Adrenal gland (tissue), 12 donors: ENCODE measurements around the gene DISP2. TPM values are rescaled to one million over a fixed set of nuclear protein-coding genes. Genes with fewer than 3 reads are reported as not detected.
A peak's percentile ranks its signal among the peaks of the same experiment; 100 is the strongest.

Experiments used
- DNase-seq, 7 donors: peaks; one replicate each; pipeline ENCODE4 v3.0.0-alpha.2; 2019 to 2020
- H3K27ac ChIP-seq, 5 donors: fragments of 200-600 bp; sonication (generic) in 4 of 5; 1 replicate in 3 of 5; 2 replicates in 2 of 5; pipeline versions ENCODE4 v1.5.1 to v1.8.0; 2016 to 2020; ENCODE audit warnings: mild to moderate bottlenecking in 1 of 5
- H3K27me3 ChIP-seq: fragments of 200-600 bp; 2 replicates; pipeline ENCODE4 v1.8.0; 2021
- H3K36me3 ChIP-seq, 2 donors: fragments of 200-600 bp; replicated peaks in 1 of 2; 1 replicate in 1 of 2; 2 replicates in 1 of 2; pipeline versions ENCODE4 v1.5.1 to v1.8.0; 2018 to 2022
- H3K4me1 ChIP-seq, 2 donors: fragments of 200-600 bp; replicated peaks in 1 of 2; 1 replicate in 1 of 2; 2 replicates in 1 of 2; pipeline versions ENCODE4 v1.5.1 to v1.8.0; 2018 to 2021
- H3K4me3 ChIP-seq, 4 donors: fragments of 200-600 bp; sonication (generic) in 3 of 4; one replicate each; pipeline ENCODE4 v1.5.1; 2016 to 2018
- H3K9me3 ChIP-seq, 3 donors: fragments of 200-600 bp; sonication (generic) in 1 of 3; replicated peaks in 1 of 3; 1 replicate in 2 of 3; 2 replicates in 1 of 3; pipeline versions ENCODE4 v1.5.1 to v1.8.0; 2016 to 2021
- POLR2A ChIP-seq, 2 donors: fragments of 450-650 bp; IDR thresholded peaks; one replicate each; pipeline ENCODE4 v1.6.1; 2017; ENCODE audit warnings: antibody characterized with exemption in 2 of 2, mild to moderate bottlenecking in 2 of 2, moderate library complexity in 1 of 2
- WGBS, 4 donors: extraction: QIAGEN DNeasy Blood & Tissue Kit in 2 of 4; methylation state at CpG; one replicate each; pipeline versions ENCODE4 v1.1.5 to v1.1.7; 2013 to 2017; 5-methylcytosine and 5-hydroxymethylcytosine counted together
- intact Hi-C, 2 donors: fragments of 100-400 bp; cut with DNase I; formaldehyde crosslinking; loops; one replicate each; pipeline versions ENCODE4 v1.14.1 to v1.15.0; 2022 to 2023
- polyA plus RNA-seq, 3 donors: library from polyadenylated mRNA; stranded (reverse); fragments of 200-250 nt in 2 of 3; fragments of 350-450 nt in 1 of 3; fragmentation: Illumina TruSeq in 1 of 3; extraction: RNeasy Lipid Tissue Mini Kit (QIAGEN cat#74804) in 1 of 3; gene quantifications; one replicate each; pipeline ENCODE4 v1.2.3, GENCODE V29; 2013 to 2014
- total RNA-seq, 9 donors: library from RNA; depleted of rRNA in 4 of 9; stranded (reverse); fragments of >200 nt in 4 of 9; fragments of 120-200 nt in 1 of 9; fragmentation: NEBNext Ultra II Directional in 1 of 9; extraction: Animal tissue kit (Norgen Biotek cat#: 25700) in 1 of 9; gene quantifications; one replicate each; pipeline versions ENCODE4 v1.1.0 to v1.2.4, GENCODE V29; 2013 to 2023
- TF ChIP-seq, protein P1 (sequence below), 6 experiments: fragments of 450-650 bp in 4 of 6; fragments of 200-600 bp in 2 of 6; sonication (generic) in 1 of 6; IDR thresholded peaks; 1 replicate in 5 of 6; 2 replicates in 1 of 6; pipeline versions ENCODE4 v1.5.1 to v1.8.0; 2016 to 2021; ENCODE audit warnings: antibody characterized with exemption in 6 of 6, mild to moderate bottlenecking in 2 of 6, moderate library complexity in 1 of 6
- donor health status: healthy with polysubstance abuse.
- donor health status: Bipolar disorder and iron deficiency.
- donor health status: DM: yes; HTN: yes; CAD: no.
- donor health status: DM: no; HTN: no; CAD: no.
- donor health status: DM: no; HTN: no; CAD: no.
- donor health status: DM: yes; HTN: yes; CAD: no.

DISP2 gene
- total and polyA plus RNA-seq, 12 donors: 0.36 to 19.4 (median 1.2) TPM; not detected in 1

- Histone ChIP-seq H3K9me3 (no peaks in the 10 kb centered on the region), H3K4me1 (peaks cover 5 to 16% of the 10 kb centered on the region in 2 donors), H3K4me3 (no peak overlapping the region), H3K27ac (no peak overlapping the region), H3K27me3 (no peaks in the 10 kb centered on the region), H3K36me3 (no peaks in the 10 kb centered on the region)
- TF ChIP-seq, protein P1, sequence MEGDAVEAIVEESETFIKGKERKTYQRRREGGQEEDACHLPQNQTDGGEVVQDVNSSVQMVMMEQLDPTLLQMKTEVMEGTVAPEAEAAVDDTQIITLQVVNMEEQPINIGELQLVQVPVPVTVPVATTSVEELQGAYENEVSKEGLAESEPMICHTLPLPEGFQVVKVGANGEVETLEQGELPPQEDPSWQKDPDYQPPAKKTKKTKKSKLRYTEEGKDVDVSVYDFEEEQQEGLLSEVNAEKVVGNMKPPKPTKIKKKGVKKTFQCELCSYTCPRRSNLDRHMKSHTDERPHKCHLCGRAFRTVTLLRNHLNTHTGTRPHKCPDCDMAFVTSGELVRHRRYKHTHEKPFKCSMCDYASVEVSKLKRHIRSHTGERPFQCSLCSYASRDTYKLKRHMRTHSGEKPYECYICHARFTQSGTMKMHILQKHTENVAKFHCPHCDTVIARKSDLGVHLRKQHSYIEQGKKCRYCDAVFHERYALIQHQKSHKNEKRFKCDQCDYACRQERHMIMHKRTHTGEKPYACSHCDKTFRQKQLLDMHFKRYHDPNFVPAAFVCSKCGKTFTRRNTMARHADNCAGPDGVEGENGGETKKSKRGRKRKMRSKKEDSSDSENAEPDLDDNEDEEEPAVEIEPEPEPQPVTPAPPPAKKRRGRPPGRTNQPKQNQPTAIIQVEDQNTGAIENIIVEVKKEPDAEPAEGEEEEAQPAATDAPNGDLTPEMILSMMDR (IDR thresholded peaks at IDR 0.05): peak in 5 of 6 experiments; percentile 22 to 46 (median 37)
- no peak for TF ChIP-seq POLR2A (IDR thresholded peaks at IDR 0.05)
- WGBS, 4 donors: 38 to 48% (median 41%) methylated on average over 7 to 9 of the region's 9 CpGs
- intact Hi-C loops: no loop called here
- peak in 2 of 7 donors; percentile 42 to 62 for DNase-seq
These were observed 3.4 kb upstream of the DISP2 start for GRCh38 chr15:40354408-40355171.

DNA sequence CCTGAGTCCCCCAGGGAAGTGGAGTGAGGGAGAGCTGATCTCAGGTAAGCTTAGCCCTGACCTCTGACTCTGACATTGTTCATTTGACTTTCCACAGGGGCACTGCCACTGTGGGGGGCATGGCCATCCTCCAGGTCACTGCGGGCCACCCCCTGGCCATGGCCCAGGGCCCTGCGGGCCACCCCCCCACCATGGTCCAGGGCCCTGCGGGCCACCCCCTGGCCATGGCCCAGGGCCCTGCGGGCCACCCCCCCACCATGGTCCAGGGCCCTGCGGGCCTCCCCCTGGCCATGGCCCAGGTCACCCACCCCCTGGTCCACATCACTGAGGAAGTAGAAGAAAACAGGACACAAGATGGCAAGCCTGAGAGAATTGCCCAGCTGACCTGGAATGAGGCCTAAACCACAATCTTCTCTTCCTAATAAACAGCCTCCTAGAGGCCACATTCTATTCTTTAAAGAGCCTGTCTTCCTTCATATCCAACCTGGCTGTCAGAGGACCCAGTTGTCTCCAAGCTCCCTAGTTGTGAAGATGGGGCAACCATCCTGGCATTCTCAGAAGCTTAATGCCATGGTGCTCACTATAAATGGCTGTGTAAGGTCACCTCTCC is 1.9 kb upstream of the DISP2 start:
- 81 to 82% methylated on average over 5 of the region's 5 CpGs; no CpG with 5 or more reads in 2 of the 4 donors for WGBS, 4 donors
- Histone ChIP-seq H3K36me3 (no peaks in the 10 kb centered on the region), H3K4me1 (peaks cover 5 to 16% of the 10 kb centered on the region in 2 donors), H3K4me3 (no peak overlapping the region), H3K27ac (no peak overlapping the region), H3K27me3 (no peaks in the 10 kb centered on the region), H3K9me3 (no peaks in the 10 kb centered on the region)
- no peak for DNase-seq
- intact Hi-C loops: no loop called here
- TF ChIP-seq, protein P1 (IDR thresholded peaks at IDR 0.05): no peak
- TF ChIP-seq POLR2A (IDR thresholded peaks at IDR 0.05): no peak

GRCh38 chr15:40357246-40357645 is 773 bp upstream of the DISP2 start:
- no peak for DNase-seq
- Histone ChIP-seq H3K4me3 (no peak overlapping the region), H3K9me3 (no peaks in the 10 kb centered on the region), H3K27me3 (no peaks in the 10 kb centered on the region), H3K36me3 (no peaks in the 10 kb centered on the region), H3K27ac (no peak overlapping the region), H3K4me1 (peaks cover 5 to 16% of the 10 kb centered on the region in 2 donors)
- WGBS, 4 donors: 50 to 73% (median 69%) methylated on average over 1 of the region's 1 CpG
- no peak for TF ChIP-seq POLR2A (IDR thresholded peaks at IDR 0.05)
- TF ChIP-seq, protein P1 (IDR thresholded peaks at IDR 0.05): no peak
- intact Hi-C loops: no loop called here

DNA sequence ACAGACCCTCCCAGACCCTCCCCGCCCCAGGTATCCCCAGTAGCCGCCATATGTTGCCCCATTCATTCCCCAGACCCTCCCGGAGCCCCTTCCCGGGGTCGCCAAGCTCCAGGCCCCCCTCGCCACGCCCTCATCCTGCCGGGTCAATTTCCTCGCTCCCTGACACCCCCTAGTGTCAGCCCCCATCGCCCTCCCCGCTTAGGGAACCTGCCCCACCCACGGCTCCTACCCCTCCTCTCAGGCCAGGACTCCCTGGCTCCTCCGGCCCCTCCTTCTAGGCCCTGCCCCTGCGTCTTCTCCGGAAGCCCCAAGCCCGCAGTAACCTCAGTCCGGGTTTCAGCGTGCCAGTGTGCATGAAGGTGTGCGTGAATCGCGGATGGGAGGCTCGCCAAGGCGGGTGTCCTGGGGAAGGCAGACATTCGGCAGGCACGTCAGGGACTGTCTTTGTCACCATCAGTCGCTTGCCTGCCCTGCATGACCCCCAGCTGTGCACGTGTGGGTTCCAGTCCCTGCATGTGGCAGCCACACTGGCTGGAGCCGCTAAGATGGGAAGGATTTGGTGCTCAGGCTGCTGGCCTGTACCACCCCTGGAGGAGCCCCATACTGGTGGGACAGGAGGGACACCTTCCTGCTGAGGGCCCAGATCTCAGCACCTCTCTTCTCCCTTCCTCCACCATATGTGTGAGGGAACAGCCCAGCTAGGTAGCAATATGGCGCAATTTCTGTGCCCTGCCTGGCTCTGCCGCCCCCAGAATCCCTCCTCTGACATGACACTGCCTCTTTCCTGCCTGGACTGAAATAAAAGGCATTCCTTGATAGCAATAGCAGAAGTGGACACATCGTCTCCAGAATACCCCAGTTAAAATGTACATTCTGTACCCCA is 693 bp downstream of the DISP2 start:
- peaks cover 5 to 16% of the 10 kb centered on the region in 2 donors for H3K4me1 ChIP-seq
- H3K27ac ChIP-seq: no peak overlapping the region
- intact Hi-C loops: no loop called here
- peak overlapping the region in 2 of 4 donors; percentile 21 to 55 for H3K4me3 ChIP-seq
- TF ChIP-seq POLR2A (IDR thresholded peaks at IDR 0.05): no peak
- TF ChIP-seq, protein P1 (IDR thresholded peaks at IDR 0.05): no peak
- H3K9me3 ChIP-seq: no peaks in the 10 kb centered on the region
- no peaks in the 10 kb centered on the region for H3K27me3 ChIP-seq
- DNase-seq: peak in 2 of 7 donors; percentile 48 to 60
- WGBS, 4 donors: 11 to 18% (median 14%) methylated on average over 18 to 31 of the region's 31 CpGs
- no peaks in the 10 kb centered on the region for H3K36me3 ChIP-seq
